IMR-90 (cell line): Measurements from ENCODE around the gene GZMA.

ENCODE experiments used
- BHLHE40 ChIP-seq: fragments of 150-350 bp; IDR thresholded peaks from 2 replicates; pipeline ENCODE4 v1.6.1; 2016; ENCODE audit warnings: mild to moderate bottlenecking, low read depth, low read length
- CEBPB ChIP-seq: IDR thresholded peaks from 2 replicates; pipeline ENCODE4 v1.6.1; 2012; ENCODE audit warnings: low read depth, low read length, improper control_type of control experiment
- CHD1 ChIP-seq: IDR thresholded peaks from 2 replicates; pipeline ENCODE4 v1.6.1; 2012; ENCODE audit warnings: low read depth, low read length, improper control_type of control experiment
- CTCF ChIP-seq: conservative IDR thresholded peaks from 2 replicates; pipeline ENCODE4 v1.5.1; 2012; ENCODE audit warnings: mild to moderate bottlenecking, low read depth, low read length, improper control_type of control experiment
- MAFK ChIP-seq: IDR thresholded peaks from 2 replicates; pipeline ENCODE4 v1.6.1; 2012; ENCODE audit warnings: low read depth, low read length, improper control_type of control experiment
- NFE2L2 ChIP-seq: fragments of 150-350 bp; IDR thresholded peaks from 2 replicates; pipeline ENCODE4 v1.6.1; 2016; ENCODE audit warnings: low read depth, mild to moderate bottlenecking, low read length
- POLR2A ChIP-seq: IDR thresholded peaks from 2 replicates; pipeline ENCODE4 v1.6.1; 2012; ENCODE audit warnings: mild to moderate bottlenecking, low read depth, low read length
- RCOR1 ChIP-seq: IDR thresholded peaks from 2 replicates; pipeline ENCODE4 v1.6.1; 2012; ENCODE audit warnings: mild to moderate bottlenecking, low read length, improper control_type of control experiment; ENCODE audit not compliant: insufficient replicate concordance
- SMC3 ChIP-seq: fragments of 150-350 bp; IDR thresholded peaks from 2 replicates; pipeline ENCODE4 v1.6.1; 2016; ENCODE audit warnings: low read depth, mild to moderate bottlenecking, antibody characterized with exemption, low read length, moderate library complexity
- USF2 ChIP-seq: fragments of 150-350 bp; IDR thresholded peaks from 2 replicates; pipeline ENCODE4 v1.6.1; 2017; ENCODE audit warnings: mild to moderate bottlenecking, antibody characterized with exemption, low read length, low read depth

GRCh38 chr5:55141945-55142690 is 39.7 kb downstream of the GZMA start:
- no peak for TF ChIP-seq POLR2A
- TF ChIP-seq CEBPB: no peak
- no peak for TF ChIP-seq NFE2L2
- no peak for TF ChIP-seq SMC3
- no peak for TF ChIP-seq CTCF
- no peak for TF ChIP-seq RCOR1
- no peak for TF ChIP-seq MAFK
- TF ChIP-seq BHLHE40: no peak
- no peak for TF ChIP-seq CHD1
- no peak for TF ChIP-seq USF2
